SIG-M5 treated with dmso at 0.1 percent for 504 hours (cell line): ENCODE measurements around the gene SPEM1.

Experiments
- DNase-seq: peaks from one replicate; lab custom pipeline; 2025; ENCODE audit not compliant: unreplicated experiment; lab: John Stamatoyannopoulos, UW

SPEM1 gene

GRCh38 chr17:7417056-7417655 lies 3.0 kb upstream of the SPEM1 start:
- no peak for DNase-seq

DNA sequence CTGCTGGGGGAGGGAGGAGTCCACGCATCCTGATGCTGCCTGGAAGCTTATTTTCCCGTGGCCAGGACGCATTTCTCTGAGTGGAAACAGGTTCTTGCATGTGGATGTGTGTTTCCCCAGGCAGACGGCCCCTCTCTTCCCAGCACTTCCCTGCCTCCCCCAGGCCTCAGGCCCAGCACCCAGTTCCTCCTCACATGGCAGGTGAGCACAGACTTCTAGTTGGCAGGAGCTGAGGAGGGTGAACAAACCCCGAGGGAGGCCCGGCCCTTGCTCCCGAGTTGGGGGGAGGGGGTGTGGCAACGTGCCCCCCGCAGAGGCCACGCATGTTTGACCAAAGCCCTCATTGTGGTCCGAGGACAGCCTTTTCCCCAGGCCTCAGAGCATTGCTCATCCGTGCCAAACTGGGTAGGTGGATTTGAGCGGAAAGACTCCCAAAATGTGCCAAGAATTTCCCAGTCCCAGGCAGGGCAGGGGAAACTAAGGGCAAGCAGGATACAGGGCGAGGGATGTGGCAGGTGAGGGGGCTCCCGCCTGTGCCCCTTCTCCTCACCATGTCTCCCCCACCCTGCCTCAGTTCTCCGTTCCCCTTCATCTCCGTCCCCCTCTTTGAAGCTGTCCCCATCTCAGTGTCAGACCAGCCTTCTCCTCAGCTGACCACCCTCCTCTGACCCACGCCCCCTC lies 1.5 kb upstream of the SPEM1 start:
- DNase-seq: no peak

DNA sequence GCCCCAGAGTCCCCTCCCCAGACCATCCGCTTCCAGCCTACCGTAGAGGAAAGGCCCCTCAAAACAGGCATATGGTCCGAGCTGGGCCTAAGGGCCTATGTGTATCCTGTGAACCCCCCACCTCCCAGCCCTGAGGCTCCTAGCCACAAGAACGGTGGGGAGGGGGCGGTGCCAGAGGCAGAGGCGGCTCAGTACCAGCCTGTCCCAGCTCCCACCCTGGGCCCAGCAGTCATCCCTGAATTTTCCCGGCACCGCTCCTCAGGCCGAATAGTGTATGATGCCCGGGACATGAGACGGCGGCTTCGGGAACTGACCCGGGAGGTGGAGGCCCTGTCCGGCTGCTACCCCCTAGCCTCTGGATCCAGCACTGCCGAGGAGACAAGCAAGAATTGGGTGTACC lies 1.1 kb downstream of the SPEM1 start:
- no peak for DNase-seq

DNA sequence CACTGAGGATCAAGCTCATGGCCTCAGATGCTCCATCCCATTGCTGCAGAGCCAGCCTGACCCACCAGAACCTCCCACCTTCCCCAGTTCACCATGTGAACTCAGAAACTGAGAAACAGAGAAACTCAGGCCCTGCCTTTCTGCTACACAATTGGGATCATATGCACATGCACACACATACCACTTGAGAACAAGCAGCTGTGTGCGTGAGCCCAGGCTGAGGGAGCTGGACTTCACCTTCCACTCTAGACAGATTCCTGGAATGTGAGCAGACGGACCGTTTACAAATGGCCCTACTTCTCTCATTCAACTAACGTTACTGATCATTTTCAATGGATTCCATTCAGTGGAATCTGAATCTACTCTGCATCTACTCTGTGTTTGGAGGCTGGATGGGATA lies 3.6 kb downstream of the SPEM1 start:
- DNase-seq: no peak

- no peak for DNase-seq
Measured at GRCh38 chr17:7425316-7425715, 5.2 kb downstream of the SPEM1 start, which contains the start of gene SPEM2. Gene SPEM2 (plus strand): TSS chr17:7425616. CDS start chr17:7425689, 73 bp downstream.

GRCh38 chr17:7425756-7426155 lies 5.6 kb downstream of the SPEM1 start:
- no peak for DNase-seq

DNA sequence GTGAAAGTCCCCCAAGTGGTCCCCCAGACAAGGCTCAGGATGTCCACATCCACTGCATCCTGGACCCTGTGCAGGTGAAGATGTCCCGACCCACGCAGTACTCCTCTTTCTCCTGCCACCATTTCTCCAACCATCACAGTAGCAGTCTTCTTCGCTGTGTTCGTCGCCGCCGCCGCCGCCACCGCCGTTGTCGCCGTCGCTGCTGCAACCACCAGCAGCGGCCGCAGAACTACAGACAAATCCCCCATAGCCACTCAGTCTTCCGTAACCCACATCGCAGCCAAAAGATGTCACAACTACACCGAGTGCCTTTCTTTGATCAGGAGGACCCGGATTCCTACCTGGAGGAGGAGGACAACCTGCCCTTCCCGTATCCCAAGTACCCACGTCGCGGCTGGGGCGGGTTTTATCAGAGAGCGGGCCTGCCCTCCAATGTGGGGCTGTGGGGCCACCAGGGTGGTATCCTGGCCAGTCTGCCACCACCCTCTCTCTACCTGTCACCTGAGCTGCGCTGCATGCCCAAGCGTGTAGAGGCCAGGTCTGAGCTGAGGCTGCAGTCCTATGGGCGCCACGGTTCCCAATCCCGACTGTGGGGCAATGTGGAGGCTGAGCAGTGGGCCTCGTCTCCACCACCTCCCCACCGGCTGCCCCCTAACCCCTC lies 6.2 kb downstream of the SPEM1 start:
- DNase-seq: no peak

DNA sequence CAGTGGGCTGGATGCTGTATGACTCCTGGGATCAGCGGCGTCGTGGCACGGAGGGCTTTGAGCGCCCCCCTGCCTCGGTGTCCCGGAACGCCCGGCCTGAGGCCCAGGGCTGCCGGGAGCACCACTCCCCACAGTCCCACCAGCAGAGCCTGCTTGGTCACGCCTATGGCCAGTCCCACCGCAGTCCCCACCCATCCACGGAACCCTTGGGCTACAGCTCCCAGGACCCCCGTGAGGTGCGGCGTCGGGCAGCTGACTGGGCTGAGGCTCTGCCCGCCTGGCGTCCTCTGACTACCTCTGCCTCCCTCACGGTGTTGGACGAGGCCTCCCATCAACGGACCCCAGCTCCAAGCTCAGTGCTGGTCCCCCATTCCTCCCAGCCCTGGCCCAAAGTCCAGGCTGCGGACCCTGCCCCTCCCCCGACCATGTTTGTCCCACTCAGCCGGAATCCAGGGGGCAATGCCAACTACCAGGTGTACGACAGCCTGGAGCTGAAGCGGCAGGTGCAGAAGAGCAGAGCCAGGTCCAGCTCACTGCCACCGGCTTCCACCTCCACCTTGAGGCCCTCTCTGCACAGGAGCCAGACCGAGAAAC lies 6.9 kb downstream of the SPEM1 start:
- no peak for DNase-seq

GRCh38 chr17:7427549-7427948 lies 7.4 kb downstream of the SPEM1 start:
- no peak for DNase-seq

GRCh38 chr17:7428557-7428956 lies 8.4 kb downstream of the SPEM1 start, which contains the start of gene SPEM3:
Gene SPEM3 (plus strand): TSS chr17:7428857. CDS start chr17:7428903, 46 bp downstream.
- no peak for DNase-seq

GRCh38 chr17:7429722-7430121 lies 9.6 kb downstream of the SPEM1 start:
- DNase-seq: no peak

DNA sequence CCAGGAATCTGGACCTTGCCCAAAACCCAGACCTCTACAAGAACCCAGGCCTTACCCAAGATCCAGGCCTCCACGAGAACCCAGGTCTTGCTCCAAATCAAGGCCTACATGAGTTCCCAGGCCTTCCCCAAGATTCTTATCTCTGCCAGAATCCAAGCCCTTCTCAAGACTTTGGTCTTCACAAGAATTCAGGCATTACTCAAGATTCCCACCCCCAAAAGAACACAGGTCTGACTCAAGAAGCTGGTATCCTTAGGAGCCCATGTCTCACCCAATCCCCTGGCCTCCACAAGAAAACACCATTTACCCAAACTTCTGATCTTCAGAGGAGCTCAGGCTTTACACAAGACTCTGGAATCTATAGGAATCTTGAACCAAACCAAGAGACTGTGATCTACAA lies 11.1 kb downstream of the SPEM1 start:
- DNase-seq: no peak

DNA sequence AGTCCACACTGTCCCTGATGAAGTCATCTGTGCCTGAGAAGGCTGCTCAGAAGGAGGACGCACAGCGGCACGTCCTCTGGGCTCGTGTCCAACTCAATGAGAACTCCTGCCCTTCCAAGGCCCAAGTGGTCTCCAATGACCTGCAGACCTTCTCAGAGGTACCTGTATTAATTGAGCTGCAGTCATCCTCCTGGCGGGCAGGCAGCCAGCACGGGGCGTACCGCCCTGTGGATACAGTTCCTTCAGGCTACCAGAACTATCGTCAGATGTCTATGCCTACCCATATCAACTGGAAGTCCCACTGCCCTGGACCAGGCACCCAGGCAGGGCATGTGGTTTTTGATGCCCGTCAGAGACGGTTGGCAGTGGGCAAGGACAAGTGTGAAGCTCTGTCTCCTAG lies 12.2 kb downstream of the SPEM1 start:
- no peak for DNase-seq

DNA sequence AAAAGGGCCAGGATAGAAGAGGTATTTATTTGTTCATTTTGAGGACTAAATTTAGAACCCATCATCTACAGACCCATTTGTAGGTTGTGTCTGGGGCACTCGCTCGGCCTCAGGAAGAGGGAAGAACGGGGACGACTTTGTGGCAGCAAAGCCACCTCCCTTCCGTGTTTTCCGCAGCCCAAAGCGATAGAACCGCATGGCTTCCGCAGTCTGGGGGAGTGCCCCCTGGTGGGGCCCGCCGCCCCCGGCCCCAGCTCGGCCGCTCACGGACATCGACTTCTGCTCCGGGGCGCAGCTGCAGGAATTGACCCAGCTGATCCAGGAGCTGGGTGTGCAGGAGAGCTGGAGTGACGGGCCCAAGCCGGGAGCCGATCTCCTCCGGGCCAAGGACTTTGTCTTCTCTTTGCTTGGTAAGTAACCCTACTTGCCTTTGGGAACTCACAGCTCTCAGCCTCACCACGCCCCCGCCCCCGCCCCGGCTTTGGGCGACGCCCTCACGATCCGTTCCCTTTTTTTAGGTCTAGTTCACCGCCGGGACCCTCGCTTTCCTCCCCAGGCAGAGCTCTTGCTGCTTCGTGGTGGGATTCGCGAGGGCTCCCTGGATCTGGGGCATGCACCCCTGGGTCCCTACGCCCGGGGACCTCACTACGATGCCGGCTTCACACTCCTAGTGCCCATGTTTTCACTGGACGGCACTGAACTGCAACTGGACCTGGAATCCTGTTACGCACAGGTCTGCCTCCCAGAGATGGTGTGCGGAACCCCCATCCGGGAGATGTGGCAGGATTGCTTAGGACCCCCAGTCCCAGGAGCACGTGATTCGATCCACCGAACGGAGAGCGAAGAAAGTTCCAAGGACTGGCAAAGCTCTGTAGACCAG lies 15.8 kb downstream of the SPEM1 start:
- peak; percentile 73 for DNase-seq

DNA sequence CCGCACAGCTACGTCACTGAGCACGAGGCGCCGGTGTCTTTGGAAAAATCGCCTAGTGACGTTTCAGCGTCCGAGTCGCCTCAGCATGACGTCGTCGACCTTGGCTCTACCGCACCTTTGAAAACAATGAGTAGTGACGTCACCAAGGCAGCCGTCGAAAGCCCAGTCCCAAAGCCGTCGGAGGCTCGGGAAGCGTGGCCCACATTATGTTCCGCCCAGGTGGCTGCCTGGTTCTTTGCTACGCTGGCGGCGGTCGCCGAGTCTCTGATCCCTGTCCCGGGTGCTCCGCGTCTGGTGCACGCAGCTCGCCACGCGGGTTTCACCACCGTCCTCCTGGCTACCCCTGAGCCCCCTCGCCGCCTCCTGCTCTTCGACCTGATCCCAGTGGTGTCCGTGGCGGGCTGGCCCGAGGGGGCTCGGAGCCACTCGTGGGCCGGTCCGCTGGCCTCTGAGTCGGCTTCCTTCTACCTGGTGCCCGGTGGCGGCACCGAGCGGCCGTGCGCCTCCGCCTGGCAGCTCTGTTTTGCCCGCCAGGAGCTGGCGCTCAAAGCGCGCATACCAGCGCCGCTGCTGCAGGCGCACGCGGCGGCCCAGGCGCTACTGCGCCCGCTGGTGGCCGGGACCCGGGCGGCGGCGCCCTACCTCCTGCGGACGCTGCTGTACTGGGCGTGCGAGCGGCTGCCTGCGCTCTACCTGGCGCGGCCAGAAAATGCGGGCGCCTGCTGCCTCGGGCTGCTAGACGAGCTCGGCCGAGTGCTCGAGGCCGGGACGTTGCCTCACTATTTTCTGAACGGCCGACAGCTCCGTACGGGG lies 16.6 kb downstream of the SPEM1 start:
- DNase-seq: peak; percentile 65

DNA sequence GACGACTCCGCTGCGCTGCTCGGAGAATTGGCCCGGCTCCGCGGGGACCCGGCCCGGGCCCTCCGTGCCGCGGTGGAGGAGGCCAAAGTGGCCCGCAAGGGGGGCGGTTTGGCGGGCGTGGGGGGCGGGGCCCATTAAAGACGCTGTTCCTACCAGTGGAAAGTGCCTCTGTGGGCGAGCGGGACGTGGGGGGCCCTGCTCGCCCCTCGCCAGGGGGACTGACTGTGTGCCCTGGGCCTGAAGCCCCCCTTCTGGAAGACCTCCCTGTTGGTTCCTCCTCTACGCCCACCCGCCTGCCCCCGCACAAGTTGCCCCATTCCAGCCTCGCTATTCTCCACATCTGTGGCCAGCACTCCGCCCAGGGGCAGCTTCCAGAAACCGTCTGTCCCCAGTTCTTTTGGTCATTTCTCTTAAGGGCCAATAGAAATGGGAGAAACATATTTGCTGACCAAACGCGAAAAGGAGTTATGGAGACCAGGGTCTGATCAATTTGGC lies 17.3 kb downstream of the SPEM1 start:
- no peak for DNase-seq

DNA sequence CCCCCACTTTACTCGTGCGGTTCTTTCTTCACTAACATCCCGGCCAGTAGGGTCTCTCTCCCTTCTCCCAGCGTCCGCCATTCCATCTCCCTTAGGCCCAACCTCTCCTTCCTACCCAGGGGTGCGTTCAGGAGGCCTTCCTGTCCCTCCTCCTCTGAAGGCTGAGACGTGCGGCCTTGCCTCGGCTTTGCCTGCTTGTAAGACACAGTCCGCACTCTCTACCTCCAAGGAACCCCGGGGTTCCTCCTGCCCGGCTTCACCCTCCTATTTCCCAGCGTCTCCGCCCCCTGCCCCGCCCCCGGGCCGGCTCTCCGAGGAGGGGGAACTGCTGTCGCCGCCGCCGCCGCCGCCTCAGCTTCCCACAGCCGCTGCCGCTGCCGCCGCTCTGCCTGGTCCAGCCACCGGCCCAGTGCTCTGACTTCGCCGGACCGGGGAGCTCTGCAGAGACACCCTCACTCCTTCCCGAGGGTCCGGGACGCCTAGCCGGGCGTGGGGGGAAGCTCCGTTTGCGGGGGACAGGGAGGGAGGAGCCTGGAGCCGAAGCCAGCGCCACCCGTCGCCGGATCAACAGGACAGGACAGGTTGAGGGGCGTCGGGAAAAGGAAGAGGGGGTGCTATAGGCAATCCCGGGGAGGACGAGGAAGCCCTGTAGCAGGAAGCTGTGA lies 18.0 kb downstream of the SPEM1 start:
- peak; percentile 61 for DNase-seq

- no peak for DNase-seq
Measured at GRCh38 chr17:7438656-7439460, 18.7 kb downstream of the SPEM1 start.
